ENCODE results near the gene EMILIN1. TPM values are rescaled to one million over a fixed set of nuclear protein-coding genes. Genes with fewer than 3 reads are reported as not detected.

EMILIN1 gene
- total RNA-seq (2014; rRNA removed; shearing (Covaris generic)), result 0.11 and 0.71 TPM in 2 replicates
- polyA plus RNA-seq (2015; cell fraction: cytosol; rRNA removed), result 0.31 and 0.67 TPM in 2 replicates
- 0.05 and 0.65 TPM in 2 replicates for polyA plus RNA-seq (2015; cell fraction: nucleus; rRNA removed)

DNA sequence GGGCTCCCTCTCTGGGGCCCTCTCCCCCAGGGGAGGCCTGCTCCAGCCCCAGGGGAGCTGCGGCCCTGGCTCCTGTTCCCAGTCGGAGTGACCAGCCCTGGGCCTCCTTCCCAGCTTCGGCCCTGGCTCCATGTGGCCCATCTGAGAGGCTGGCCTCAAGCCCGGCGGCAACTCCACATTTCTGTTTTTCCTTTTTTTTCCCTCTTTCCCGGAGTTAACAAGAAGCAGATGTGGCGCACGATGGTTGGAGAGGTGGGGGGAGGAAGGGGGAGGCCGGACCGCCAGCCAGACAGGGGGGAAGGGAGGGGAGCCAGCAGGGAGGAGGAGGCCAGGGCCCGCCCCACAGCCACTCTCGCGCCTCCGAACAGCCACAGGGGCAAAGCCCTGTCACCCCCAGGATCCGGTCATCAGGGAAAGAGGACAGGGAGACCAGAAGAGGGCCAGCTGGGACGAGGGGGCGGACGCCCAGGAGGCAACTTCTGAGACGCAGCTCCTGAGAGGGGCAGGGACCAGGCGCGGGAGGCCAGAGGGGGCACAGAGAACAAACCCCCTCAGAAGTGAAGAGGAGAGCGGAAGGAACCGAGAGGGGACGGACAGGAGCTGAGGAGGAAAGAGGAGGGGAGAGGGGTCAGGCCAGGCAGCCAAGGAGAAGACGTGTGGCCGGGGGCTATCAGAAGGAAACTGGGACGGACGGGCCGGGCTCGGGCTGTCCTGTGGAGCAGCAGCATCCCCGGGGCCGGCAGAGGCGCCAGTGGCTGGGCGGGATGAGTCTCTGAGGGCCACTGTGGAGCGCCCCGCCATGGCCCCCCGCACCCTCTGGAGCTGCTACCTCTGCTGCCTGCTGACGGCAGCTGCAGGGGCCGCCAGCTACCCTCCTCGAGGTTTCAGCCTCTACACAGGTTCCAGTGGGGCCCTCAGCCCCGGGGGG is at the start of gene EMILIN1:
TSS of gene EMILIN1 (plus strand) at position 349 of the 928 bp plus-strand sequence. CDS start at position 800, 451 bp downstream.
- in situ Hi-C loops (cut with HindIII; ENCODE audit: low pct_unique_long_range_greater_than_20kb, low sequenced_read_pairs), result no loop called here
- DNase-seq (ENCODE audit: low read depth, low spot score), result no peak

DNA sequence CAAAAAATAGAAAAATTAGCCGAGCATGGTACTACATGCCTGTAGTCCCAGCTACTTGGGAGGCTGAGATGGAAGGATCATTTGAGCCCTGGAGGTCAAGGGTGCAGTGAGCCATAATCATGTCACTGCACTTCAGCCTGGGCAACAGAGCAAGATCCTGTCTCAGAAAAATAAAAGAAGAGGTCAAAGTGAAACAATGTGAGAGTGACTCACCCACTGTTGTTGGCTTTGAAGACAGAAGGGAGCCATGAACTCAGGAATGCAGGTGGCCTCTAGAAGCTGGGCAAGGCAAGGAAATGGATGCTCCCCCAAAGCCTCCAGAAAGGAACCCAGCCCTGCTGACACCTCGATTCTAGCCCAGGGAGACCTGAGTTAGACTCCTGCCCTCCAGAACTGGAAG is 49.4 kb upstream of the EMILIN1 start:
- in situ Hi-C loops (cut with HindIII; ENCODE audit: low pct_unique_long_range_greater_than_20kb, low sequenced_read_pairs), result no loop called here
- no peak for DNase-seq (ENCODE audit: low read depth, low spot score)

DNA sequence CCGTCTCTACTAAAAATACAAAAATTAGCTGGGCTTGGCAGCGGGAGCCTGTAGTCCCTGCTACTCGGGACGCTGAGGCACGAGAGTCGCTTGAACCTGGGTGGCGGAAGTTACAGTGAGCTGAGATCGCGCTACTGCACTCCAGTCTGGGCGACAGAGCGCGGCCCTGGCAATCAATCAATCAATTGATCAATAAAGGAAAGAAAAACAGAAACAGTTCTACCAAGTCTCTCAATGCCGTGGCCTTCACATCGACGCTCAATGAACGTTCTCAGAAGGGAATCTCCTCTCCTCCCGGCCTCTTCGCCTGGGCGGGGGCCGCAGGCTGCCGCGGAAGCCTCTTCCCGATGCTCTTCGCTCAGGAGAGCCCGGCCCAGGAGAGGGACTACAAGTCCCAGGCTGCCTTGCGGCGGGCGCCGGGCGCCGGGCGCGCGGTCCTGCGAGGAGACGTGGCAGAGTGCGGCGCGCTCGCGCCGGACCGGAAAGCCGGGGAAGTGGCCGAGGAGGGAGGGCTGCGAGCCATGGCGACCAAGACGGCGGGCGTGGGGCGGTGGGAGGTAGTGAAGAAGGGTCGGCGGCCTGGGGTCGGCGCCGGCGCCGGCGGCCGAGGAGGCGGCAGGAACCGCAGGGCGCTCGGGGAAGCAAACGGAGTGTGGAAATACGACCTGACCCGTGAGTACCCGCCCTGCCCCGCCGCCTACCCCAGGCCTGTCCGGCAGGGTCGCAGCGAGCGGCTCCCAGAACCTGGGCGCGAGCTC is 45.7 kb upstream of the EMILIN1 start, which contains the start of gene TMEM214:
TSS of gene TMEM214 (plus strand) at position 471 of the 758 bp plus-strand sequence. CDS start at position 522, 51 bp downstream.
- in situ Hi-C loops (cut with HindIII; ENCODE audit: low pct_unique_long_range_greater_than_20kb, low sequenced_read_pairs), result no loop called here
- peak; percentile 91 for DNase-seq (ENCODE audit: low read depth, low spot score)

DNA sequence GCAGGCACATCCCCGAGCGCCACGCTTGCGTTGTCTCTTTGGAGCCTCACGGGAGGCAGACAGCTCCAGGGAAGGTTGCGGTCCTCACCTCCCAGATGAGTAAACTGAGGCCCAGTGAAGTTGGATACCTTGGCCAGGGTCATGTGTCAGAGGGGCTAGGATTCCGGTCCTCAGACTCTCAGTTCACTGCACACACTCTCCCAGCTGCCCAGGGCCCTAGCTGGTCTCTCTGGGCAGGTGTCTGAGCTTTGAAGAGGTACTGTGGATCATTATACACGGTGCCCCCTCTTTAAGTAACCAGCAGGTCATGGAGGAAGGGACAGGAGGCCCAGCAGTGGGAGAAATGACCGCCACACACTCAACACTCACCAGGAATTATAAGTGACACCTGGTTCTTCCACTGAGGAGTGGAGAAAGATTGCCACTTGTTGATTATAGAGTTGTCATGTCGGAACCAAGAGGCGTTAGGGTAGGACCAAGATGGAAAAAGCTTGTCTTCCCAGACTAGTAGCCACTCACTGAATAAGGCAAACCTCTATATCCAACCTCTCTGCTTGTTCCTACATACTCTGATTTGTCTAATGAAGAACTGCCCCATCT is 45.1 kb upstream of the EMILIN1 start:
- DNase-seq (ENCODE audit: low read depth, low spot score), result no peak
- in situ Hi-C loops (cut with HindIII; ENCODE audit: low pct_unique_long_range_greater_than_20kb, low sequenced_read_pairs), result no loop called here

DNA sequence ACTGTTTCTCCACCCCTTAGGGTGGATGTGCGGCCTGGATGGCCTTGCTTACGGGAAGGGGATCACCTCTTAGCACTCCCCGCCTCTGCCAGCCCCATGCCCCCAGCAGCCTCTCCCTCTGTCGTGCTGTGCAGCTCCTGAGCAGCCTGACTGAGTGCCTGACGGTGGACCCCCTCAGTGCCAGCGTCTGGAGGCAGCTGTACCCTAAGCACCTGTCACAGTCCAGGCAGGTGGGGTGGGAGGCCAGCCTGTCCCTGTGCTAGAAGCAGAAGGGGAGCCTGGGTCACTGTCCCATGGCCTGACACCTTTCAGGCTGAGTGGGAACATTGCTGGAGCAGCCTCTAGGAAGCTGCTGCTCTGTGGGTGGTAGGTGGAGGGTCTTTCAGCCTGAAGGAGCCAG is 40.4 kb upstream of the EMILIN1 start:
- in situ Hi-C loops (cut with HindIII; ENCODE audit: low pct_unique_long_range_greater_than_20kb, low sequenced_read_pairs), result no loop called here

DNA sequence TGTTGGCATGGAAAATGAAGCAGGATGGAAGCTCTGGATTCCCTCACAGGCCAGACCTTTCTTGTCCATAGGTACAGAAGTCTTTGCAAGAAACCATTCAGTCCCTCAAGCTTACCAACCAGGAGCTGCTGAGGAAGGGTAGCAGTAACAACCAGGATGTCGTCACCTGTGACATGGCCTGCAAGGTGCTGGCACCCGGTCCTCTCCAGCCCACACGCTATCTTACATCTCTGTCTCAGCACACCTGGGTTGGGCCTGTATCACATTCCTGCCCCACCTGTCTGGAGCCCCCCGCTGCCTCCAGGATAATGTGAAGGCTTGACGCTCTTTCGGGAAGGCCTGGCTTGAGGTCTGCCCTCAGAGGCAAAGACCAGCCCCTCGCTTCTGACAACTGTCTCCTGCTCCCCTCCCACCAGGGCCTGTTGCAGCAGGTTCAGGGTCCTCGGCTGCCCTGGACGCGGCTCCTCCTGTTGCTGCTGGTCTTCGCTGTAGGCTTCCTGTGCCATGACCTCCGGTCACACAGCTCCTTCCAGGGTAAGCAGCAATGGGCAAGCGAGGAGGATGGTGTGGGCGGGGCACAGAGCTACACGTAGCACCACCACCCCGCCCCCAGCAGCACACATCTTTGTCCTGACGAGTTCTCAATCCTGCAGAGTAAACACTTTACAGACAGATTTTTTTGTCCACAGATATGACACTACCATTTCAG is 39.6 kb upstream of the EMILIN1 start:
- in situ Hi-C loops (cut with HindIII; ENCODE audit: low pct_unique_long_range_greater_than_20kb, low sequenced_read_pairs), result no loop called here
- no peak for DNase-seq (ENCODE audit: low read depth, low spot score)

More for the DNA sequence above, 40.4 kb upstream of the EMILIN1 start:
- DNase-seq (ENCODE audit: low read depth, low spot score), result no peak

DNA sequence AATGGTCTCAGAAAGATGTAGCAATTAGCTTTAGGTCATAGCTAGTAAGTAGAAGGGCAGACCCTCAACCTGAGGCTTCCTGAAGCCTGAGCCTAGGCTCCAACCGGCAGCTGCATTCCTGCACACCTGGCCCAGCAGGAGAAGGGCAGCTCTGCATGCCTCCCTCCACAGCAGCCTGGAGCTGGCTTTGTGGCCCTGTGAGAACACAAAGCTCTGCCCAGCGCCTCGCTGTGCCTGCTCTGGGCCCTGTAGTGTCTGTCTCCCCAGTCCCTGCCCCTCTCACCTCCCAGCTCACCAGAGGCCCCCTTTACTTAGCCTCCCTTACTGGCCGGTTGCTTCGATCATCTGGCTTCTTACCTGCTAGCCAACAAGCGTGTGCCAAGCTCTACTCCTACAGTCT is 39.0 kb upstream of the EMILIN1 start:
- in situ Hi-C loops (cut with HindIII; ENCODE audit: low pct_unique_long_range_greater_than_20kb, low sequenced_read_pairs), result no loop called here
- DNase-seq (ENCODE audit: low read depth, low spot score), result no peak

DNA sequence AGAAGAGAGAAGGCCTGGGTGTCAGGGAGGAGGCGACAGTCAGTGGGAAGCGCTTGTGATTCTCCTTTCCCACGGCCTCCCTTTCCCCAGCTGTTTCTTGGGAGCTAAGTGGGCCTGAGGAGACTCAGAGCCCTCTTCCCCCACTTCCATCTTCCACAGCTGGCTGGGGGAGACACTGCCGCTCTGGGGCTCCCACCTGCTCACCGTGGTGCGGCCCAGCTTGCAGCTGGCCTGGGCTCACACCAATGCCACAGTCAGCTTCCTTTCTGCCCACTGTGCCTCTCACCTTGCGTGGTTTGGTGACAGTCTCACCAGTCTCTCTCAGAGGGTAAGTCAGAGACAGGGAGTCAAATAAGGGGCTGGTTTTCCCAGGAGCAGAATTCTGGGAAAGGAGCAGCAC is 38.5 kb upstream of the EMILIN1 start:
- DNase-seq (ENCODE audit: low read depth, low spot score), result no peak
- in situ Hi-C loops (cut with HindIII; ENCODE audit: low pct_unique_long_range_greater_than_20kb, low sequenced_read_pairs), result no loop called here

DNA sequence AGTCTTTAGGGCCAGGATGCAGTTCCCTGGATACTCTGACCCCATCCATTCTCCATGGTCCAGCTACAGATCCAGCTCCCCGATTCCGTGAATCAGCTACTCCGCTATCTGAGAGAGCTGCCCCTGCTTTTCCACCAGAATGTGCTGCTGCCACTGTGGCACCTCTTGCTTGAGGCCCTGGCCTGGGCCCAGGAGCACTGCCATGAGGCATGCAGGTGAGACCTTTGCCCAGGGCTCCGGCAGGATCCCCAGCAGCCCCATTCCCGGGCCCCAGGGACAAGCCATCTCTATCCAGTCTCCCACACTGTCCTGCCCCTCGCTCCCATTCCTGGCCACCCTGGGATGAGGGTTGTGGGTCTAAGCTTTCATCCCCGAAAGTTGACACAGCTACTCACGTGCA is 38.1 kb upstream of the EMILIN1 start:
- DNase-seq (ENCODE audit: low read depth, low spot score), result no peak
- in situ Hi-C loops (cut with HindIII; ENCODE audit: low pct_unique_long_range_greater_than_20kb, low sequenced_read_pairs), result no loop called here

DNA sequence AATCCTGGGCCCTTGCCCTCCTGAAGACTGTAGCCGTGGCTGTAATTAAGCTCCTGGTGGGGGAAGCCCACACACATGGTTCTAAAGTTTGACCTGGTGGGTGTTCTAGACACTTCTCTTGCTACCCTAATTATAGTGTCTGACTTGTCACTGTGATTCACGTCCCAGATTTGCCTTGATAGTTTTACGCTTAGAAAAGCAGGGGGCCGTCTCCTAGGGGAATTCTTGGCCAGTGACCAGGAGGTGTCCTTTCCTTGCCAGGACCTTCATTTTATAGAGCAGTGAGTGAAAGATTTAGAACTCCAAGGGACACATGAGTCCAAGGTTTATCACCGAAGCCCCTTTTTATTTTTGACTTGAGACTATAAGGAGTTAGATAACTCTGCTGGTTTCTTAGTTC is 36.7 kb upstream of the EMILIN1 start:
- DNase-seq (ENCODE audit: low read depth, low spot score), result no peak
- in situ Hi-C loops (cut with HindIII; ENCODE audit: low pct_unique_long_range_greater_than_20kb, low sequenced_read_pairs), result no loop called here

DNA sequence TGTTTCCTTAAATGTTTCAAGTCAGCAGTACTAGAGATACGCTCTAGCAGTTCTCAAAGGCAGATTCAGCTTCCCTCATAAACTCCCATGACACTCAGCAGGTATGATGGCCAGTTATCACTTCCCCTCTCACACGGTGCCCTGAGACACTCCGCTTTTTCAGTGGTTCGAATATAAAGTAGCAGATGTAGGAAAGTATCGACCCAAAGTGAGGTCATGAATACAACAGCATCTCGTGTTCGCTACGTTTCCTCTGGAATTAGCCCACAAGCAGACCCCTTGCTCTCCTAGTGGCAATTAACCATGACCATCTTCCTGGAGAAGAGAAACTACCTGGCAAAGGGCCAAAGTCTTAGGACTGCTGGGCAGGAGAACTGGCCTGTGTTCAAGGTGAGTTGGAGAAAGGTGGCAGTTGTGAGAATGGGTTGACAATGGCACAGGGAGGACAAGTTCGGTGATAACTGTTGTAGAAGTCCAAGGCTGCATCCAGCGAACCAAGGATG is 36.2 kb upstream of the EMILIN1 start:
- in situ Hi-C loops (cut with HindIII; ENCODE audit: low pct_unique_long_range_greater_than_20kb, low sequenced_read_pairs), result no loop called here
- no peak for DNase-seq (ENCODE audit: low read depth, low spot score)

DNA sequence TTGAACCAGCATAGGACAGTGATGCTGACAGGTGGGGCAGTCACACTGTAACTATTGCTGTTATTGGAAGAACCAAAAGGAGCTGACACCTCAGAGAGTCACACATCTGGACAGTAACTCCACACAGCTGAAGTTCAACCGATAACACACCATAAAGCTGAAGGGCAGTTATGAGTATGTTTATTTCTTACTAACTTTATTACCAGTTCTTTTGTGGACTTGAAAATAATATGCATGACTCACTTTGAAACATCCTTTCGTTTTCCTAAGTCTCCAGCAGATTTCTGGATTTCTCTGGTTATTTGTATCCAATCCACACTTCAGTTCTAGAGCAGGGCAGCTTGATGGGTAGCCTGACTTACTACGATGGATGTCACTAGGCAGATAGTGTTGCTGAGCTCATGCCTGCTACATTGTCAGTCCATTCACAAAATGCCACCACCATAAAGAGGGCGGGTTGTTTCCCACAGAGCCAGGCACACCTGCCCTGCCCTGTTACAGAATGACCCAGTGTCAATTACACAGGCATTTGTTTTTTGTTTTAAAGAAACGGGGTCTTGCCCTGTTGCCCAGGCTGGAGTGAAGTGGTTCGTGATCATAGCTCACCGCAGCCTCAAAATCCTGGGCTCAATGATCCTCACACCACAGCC is 35.3 kb upstream of the EMILIN1 start:
- in situ Hi-C loops (cut with HindIII; ENCODE audit: low pct_unique_long_range_greater_than_20kb, low sequenced_read_pairs), result no loop called here
- DNase-seq (ENCODE audit: low read depth, low spot score), result no peak

DNA sequence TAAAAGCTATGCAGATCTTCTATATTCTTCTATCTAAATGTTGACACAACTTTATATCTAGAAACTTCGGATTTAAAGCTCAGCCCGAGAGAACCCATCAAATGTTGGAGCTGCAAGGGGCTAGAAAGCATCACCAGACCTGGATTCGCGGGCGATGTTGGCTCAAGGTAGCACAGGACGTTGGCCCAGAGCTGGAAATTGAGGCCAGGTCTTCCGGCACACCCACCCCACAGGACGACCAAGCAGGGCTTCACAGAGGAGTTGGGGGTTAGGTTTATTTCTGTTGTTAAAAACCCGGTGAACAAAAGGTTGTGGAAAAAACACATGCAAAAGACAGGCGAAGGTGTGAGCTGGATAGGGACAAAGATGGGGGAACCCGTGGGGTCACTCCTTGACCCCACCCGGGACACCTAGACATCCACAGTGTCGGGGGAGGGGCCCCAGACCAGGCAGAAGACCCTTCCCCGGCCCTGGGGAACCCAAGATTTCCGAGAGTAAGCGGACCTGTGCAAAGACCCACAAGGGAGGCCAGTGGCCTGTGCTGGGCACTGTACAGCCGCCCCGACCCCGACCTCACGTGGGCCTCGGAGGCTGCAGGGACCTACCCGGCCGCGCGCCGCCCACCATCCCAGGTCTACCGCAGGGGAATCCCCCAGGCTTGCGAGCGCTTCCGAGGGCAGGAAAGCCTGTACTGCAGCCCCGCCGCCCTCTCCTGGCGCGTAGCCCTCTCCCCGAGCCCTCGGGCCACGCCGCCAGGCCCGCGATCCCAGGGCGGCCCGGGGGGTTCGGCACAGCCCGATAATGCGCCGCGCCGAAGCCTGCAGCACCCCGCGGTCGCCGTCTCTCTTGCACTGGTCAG is 28.8 kb upstream of the EMILIN1 start:
- in situ Hi-C loops (cut with HindIII; ENCODE audit: low pct_unique_long_range_greater_than_20kb, low sequenced_read_pairs), result no loop called here
- DNase-seq (ENCODE audit: low read depth, low spot score), result no peak

DNA sequence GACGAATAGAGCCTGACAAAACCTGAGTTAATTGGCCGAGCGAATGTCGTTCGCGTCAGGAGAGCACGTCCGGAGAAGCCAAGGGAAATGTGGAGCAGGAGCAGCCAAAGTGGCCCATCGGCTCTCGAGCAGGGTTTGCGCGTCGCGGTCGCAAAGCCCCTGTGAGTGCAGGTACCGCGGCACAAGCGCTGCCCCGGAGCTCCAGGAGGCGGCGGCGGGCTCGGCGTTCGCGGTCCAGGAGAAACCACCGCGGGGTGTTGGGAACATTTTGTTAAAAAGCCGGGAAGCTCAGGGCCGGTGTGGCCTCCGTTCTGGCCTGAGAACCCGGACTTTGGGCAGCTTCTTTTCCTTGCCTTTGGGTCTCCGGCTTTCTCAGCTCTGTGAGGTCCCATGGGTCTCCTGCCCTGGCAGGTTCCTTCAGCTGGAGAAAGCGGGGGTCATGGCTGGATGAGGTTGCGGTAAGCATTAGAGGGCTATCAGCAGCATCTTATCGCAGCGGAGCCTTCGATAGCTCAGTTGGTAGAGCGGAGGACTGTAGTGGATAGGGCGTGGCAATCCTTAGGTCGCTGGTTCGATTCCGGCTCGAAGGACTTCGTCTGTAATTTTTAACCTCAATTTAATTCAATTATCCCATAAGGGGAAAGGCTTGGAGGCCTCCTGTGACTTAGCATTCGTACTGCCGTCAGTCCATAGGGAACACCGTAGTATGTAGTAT is 28.0 kb upstream of the EMILIN1 start:
- in situ Hi-C loops (cut with HindIII; ENCODE audit: low pct_unique_long_range_greater_than_20kb, low sequenced_read_pairs), result no loop called here
- peak; percentile 98 for DNase-seq (ENCODE audit: low read depth, low spot score)

Measured in SK-MEL-5 (cell line).